HG02759 (cell line): Measurements from ENCODE around the gene MAPK4.
A peak's percentile ranks its signal among the peaks of the same experiment; 100 is the strongest.
"Not testable (repeated sequence)": the region's sequence is repeated elsewhere in the genome, so short reads cannot be mapped to it uniquely, and the experiment has no call there.

ENCODE experiments used
- ATAC-seq: cut with Tn5 transposase; IDR thresholded peaks from one replicate; pipeline ENCODE4 v1.9.1; 2021; ENCODE audit warnings: mild to moderate bottlenecking, moderate library complexity; ENCODE audit not compliant: unreplicated experiment

The MAPK4 gene

DNA sequence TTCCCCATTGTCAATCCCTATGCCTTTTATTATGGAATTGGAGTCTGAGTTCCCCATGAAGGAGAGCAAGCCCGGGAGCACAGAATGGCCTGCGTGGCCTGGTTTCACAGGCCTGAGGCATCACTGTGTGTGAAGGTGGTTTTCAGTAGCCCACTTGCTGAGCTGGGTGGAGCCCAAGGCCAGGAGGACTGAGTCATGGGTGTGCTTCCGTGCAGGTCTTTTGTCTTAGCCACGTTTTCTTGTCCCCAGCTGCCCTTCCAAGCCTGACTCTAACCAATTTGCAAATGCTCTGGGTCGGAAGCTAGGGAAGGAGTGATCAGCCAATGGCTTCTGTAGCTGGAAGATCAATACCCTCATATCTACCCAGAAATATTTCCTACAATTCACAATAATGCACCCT lies 119.2 kb downstream of the MAPK4 start:
- no peak for ATAC-seq

GRCh38 chr18:50679656-50680055 lies 119.8 kb downstream of the MAPK4 start:
- ATAC-seq: no peak

DNA sequence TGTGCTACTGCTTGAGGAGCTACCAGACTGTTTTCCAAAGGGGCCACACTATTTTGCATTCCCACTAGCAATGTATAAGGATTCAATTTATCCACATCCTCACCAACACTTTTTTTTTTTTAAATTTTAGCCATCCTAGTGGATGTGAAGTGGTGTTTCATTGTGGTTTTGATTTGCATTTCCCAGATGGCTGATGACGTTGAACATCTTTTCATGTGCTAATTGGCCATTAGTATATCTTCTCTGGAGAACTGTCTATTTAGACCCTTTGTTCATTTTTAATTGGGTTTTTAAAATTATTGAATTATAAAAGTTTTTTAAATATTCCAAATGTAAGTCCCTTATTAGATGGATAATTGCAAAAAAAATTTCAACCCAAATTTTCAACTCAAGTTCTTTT lies 121.1 kb downstream of the MAPK4 start:
- no peak for ATAC-seq

GRCh38 chr18:50682852-50683251 lies 123.0 kb downstream of the MAPK4 start:
- no peak for ATAC-seq

- no peak for ATAC-seq
Measured at GRCh38 chr18:50686409-50686808, 126.5 kb downstream of the MAPK4 start.

DNA sequence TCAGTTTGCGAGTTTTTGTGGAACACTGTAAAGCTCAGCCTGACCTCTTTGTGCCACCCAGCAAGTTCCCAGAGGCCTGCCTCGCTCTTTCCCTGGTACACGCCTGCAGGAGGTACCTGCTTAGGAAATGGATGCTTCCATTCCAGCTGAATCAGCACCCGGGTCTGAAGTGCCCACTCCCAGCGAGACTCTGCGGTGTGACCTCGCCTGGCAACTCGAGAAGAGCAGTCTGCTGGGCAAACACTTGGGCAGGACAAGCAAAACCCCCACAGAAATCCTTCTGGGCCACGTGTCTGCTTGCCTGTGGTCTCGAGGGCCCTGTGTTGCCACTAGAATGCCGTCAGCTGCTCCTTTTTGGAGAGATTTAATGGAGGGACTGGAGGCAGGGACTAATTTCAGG lies 127.6 kb downstream of the MAPK4 start:
- no peak for ATAC-seq

DNA sequence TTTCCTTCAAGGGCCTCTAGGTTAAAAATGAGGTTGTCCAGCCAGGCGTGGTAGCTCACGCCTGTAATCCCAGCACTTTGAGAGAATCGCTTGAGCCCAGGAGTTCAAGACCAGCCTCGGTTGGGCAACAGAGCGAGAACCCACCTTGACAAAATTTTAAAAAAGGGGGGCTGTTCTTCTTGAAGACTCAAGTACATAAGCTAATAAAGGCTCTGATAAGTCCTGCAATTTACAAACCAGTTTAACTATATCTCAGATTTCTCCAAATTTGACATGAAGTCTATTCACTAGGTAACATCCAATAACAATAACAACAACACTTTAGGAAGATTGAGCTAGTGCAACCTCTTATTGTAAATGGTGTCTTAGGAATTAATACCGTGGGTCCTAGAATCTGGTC lies 129.7 kb downstream of the MAPK4 start:
- no peak for ATAC-seq

GRCh38 chr18:50694147-50694546 lies 134.3 kb downstream of the MAPK4 start:
- no peak for ATAC-seq

- ATAC-seq: no peak
Measured at GRCh38 chr18:50695431-50696176, 135.7 kb downstream of the MAPK4 start.

DNA sequence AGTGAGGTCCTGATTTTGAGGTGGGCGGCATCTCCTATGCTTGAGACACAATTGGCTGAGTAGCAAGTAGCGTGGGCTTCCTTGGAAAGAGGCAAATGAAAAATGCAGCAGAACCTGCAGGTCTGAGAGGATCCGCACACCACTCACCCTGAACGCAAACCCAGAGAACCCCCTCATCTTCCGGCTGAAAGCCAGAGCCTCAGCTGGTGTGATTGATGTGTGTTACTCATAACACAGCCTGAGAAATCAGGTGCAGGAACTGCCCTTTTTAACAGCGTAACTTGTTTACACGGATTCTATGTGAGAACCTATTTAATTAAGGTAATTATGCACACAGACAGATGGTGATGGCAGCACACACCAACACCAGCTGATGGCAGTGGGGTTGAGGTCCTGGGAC lies 136.5 kb downstream of the MAPK4 start:
- no peak for ATAC-seq

- peak; percentile 63 for ATAC-seq
Measured at GRCh38 chr18:50696929-50697328, 137.0 kb downstream of the MAPK4 start.

DNA sequence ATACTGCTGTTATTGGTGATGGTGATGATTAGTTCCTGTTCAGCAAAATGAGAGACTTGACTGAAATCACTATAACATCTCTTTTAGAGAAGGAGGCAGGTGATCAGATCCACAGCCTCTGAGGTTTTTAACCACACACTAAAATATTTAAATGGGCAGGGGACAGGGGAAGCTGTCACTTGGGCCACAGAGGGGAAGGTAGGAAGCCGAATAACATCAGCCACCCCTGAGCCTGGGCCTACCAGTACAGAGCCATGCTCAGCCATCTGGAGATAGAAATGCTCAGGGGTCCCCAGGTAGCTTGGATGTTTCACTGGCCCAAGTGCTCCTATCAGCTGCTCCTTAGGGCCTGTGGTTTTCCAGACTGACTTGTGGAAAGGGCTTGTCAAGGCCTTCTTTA lies 137.6 kb downstream of the MAPK4 start:
- ATAC-seq: no peak

- no peak for ATAC-seq
Measured at GRCh38 chr18:50700245-50701165, 140.6 kb downstream of the MAPK4 start.

DNA sequence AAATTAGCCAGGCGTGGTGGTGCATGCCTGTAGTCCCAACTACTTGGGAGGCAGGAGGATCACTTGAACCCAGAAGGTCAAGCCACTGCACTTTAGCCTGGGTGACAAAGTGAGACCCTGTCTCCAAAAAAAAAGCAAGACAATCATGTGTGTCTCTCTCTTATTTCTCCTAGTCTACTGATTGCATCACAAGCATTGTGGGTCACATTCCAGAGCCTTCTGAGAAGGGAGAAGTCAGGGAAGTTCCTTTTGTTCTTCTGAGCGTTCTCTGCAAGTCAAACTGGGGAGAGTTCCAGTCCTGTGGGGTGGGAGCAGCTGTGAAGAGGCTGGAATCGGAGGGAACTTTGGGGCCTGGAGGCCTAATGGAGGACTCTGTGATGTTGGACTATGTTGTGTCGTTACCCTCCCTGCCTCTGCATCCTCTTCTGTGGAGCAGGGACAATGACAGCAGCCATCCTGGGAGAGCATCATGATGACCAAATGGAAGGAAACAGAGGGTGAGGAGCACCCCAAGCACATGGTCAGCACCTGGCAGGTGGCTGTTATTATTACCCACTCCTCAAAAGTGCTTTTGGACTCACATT lies 144.6 kb downstream of the MAPK4 start:
- ATAC-seq: no peak

DNA sequence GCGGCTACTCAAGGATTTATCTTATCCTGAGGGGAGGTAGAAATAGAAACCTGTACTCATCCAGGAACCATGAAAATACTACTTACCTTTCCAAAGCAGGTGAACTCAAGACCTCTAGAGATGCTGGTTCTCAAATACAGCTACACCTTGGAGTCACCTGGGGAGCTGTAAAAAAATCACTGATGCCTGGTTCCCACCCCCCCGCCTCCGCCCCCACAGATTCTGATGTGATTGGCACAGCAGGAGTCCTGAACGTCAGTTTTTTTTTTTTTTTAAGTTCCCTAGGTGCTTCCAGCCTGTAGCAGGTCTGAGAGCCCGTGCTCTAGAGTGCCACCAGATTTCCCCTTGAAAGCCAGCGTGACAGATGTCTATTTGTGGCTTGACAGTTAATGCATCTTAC lies 146.3 kb downstream of the MAPK4 start:
- ATAC-seq: no peak

GRCh38 chr18:50706651-50707050 lies 146.8 kb downstream of the MAPK4 start:
- no peak for ATAC-seq

GRCh38 chr18:50707297-50707696 lies 147.4 kb downstream of the MAPK4 start:
- not testable (repeated sequence) for ATAC-seq

DNA sequence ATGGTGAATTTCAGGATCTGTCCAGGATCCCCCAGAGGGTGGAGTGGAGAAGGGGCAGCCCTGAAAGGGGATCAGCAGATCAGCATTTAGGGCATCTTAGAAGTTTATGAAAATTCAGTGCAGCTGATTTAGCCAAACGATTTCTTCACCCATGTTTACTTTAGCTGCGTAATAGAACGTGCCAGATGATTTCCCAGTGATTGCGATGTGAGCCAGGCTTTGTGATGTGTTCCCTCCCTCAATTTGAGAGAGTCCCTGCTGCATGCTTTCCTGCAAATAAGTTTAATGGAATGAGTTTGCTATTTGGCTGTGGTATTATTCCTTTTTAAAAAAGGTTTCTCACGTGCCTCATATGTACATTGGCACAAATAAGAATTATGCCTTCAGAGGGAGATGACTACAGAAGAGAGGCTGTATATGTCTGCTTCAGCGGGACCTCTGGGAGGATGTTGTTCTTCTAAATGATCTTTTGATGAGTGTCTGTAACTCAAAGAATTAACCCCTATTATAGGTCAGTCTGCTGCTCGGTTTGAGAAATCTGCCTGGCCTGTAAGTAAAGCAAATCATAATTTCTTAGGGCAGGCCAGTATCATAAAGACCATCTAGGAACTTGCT lies 148.1 kb downstream of the MAPK4 start:
- ATAC-seq: no peak

GRCh38 chr18:50709193-50709592 lies 149.3 kb downstream of the MAPK4 start:
- no peak for ATAC-seq

- no peak for ATAC-seq
Measured at GRCh38 chr18:50711386-50711785, 151.5 kb downstream of the MAPK4 start.

DNA sequence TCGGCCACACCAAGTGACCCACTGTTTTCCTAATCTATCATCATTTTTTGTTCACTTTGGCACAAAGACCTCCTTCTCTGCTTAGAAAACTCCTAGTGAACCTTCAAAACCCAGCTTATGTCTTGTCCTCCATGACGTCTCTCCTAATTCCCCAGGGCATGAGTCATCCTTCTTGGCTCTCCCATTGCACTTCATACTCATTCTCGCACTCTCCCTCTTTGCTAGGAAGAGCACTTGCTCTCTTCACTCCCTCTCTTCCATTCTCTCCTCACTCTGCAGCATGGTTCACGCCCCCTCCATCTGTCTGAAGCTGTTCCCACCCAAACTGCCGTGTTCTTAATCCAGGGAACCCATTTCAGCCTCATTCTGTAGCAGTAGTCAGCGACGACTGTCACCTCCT lies 156.0 kb downstream of the MAPK4 start:
- no peak for ATAC-seq
